CD14-positive monocyte (primary cell): ENCODE measurements around the gene SHB. TPM values are rescaled to one million over a fixed set of nuclear protein-coding genes. Genes with fewer than 3 reads are reported as not detected.

ENCODE experiments used
- DNase-seq, 3 donors: peaks; one replicate each; pipeline ENCODE4 v3.0.0-alpha.2; 2011 to 2022
- H2AFZ ChIP-seq: 2 replicates; pipeline ENCODE4 v1.6.0; 2012; ENCODE audit warnings: mild to moderate bottlenecking, low read depth, low read length, inconsistent platforms; ENCODE audit not compliant: insufficient read depth, poor library complexity, severe bottlenecking
- H3K27ac ChIP-seq, 2 donors: 1 replicate in 1 of 2; 2 replicates in 1 of 2; pipeline ENCODE4 v1.5.1; 2012 to 2013; ENCODE audit warnings: low read length in 2 of 2, control low read depth in 1 of 2, inconsistent platforms in 1 of 2, low read depth in 1 of 2, mild to moderate bottlenecking in 1 of 2
- H3K27me3 ChIP-seq, 2 donors: one replicate each; pipeline versions ENCODE4 v1.6.0 to v1.6.1; 2011 to 2013; ENCODE audit warnings: low read length in 2 of 2; ENCODE audit not compliant: control insufficient read depth in 2 of 2, insufficient read depth in 2 of 2
- H3K36me3 ChIP-seq, 2 donors: replicated peaks in 1 of 2; 1 replicate in 1 of 2; 2 replicates in 1 of 2; pipeline versions ENCODE4 v1.5.1 to v1.6.1; 2012 to 2013; ENCODE audit warnings: low read length in 2 of 2, control low read depth in 1 of 2, inconsistent platforms in 1 of 2, mild to moderate bottlenecking in 1 of 2; ENCODE audit not compliant: insufficient read depth in 2 of 2, control insufficient read depth in 1 of 2
- H3K4me1 ChIP-seq, 2 donors: 1 replicate in 1 of 2; 2 replicates in 1 of 2; pipeline versions ENCODE4 v1.5.1 to v1.6.1; 2012 to 2013; ENCODE audit warnings: low read length in 2 of 2, control low read depth in 1 of 2, inconsistent platforms in 1 of 2, mild to moderate bottlenecking in 1 of 2, moderate library complexity in 1 of 2; ENCODE audit not compliant: insufficient read depth in 2 of 2, control insufficient read depth in 1 of 2
- H3K4me2 ChIP-seq: replicated peaks from 2 replicates; pipeline ENCODE3; 2012; ENCODE audit warnings: low read length, moderate library complexity, mild to moderate bottlenecking; ENCODE audit not compliant: poor library complexity, severe bottlenecking; ENCODE audit errors: extremely low read depth
- H3K4me3 ChIP-seq, 3 experiments: fragments of 200-600 bp in 1 of 3; sonication (generic) in 1 of 3; replicated peaks in 1 of 3; 1 replicate in 2 of 3; 2 replicates in 1 of 3; pipeline ENCODE4 v1.5.1; 2011 to 2013; ENCODE audit warnings: low read length in 3 of 3, mild to moderate bottlenecking in 3 of 3, control low read depth in 2 of 3, low read depth in 2 of 3, inconsistent platforms in 1 of 3, moderate library complexity in 1 of 3
- H3K79me2 ChIP-seq: 2 replicates; pipeline ENCODE4 v1.6.0; 2012; ENCODE audit warnings: mild to moderate bottlenecking, control low read depth, inconsistent platforms, low read length, moderate library complexity; ENCODE audit not compliant: insufficient read depth
- H3K9ac ChIP-seq: 2 replicates; pipeline ENCODE4 v1.6.0; 2017; ENCODE audit warnings: low read length, mild to moderate bottlenecking; ENCODE audit not compliant: insufficient read depth, poor library complexity, severe bottlenecking
- H3K9me3 ChIP-seq, 2 donors: replicated peaks in 1 of 2; 1 replicate in 1 of 2; 2 replicates in 1 of 2; pipeline versions ENCODE4 v1.5.1 to v1.6.1; 2012 to 2013; ENCODE audit warnings: low read length in 2 of 2, control low read depth in 1 of 2; ENCODE audit not compliant: control insufficient read depth in 1 of 2, insufficient read depth in 1 of 2
- H4K20me1 ChIP-seq: 2 replicates; pipeline ENCODE4 v1.6.0; 2012; ENCODE audit warnings: mild to moderate bottlenecking, low read length, control low read depth, moderate library complexity; ENCODE audit not compliant: insufficient read depth
- H3K27ac Mint-ChIP-seq, 7 donors: one replicate each; pipeline ENCODE4 v1.8.0; 2020; ENCODE audit warnings: mild to moderate bottlenecking in 7 of 7, mixed read lengths in 7 of 7, moderate library complexity in 6 of 7, inconsistent platforms in 2 of 7
- H3K27me3 Mint-ChIP-seq, 3 donors: one replicate each; pipeline ENCODE4 v1.8.0; 2021 to 2022; ENCODE audit warnings: low read depth in 3 of 3, mild to moderate bottlenecking in 3 of 3, mixed read lengths in 3 of 3, moderate library complexity in 3 of 3, inconsistent platforms in 1 of 3
- H3K36me3 Mint-ChIP-seq, 2 donors: one replicate each; pipeline ENCODE4 v1.8.0; 2020; ENCODE audit warnings: mixed read lengths in 2 of 2, inconsistent platforms in 1 of 2, mild to moderate bottlenecking in 1 of 2
- H3K4me1 Mint-ChIP-seq: one replicate; pipeline ENCODE4 v1.8.0; 2020; ENCODE audit warnings: mild to moderate bottlenecking, mixed read lengths
- H3K4me3 Mint-ChIP-seq, 2 donors: one replicate each; pipeline ENCODE4 v1.8.0; 2020; ENCODE audit warnings: mild to moderate bottlenecking in 2 of 2, mixed read lengths in 2 of 2, moderate library complexity in 1 of 2
- H3K9me3 Mint-ChIP-seq, 7 donors: one replicate each; pipeline ENCODE4 v1.8.0; 2020 to 2022; ENCODE audit warnings: mixed read lengths in 7 of 7, mild to moderate bottlenecking in 6 of 7, moderate library complexity in 6 of 7, inconsistent platforms in 2 of 7
- WGBS: methylation state at CpG from one replicate; pipeline ENCODE4 v1.1.5; 2013; ENCODE audit warnings: missing lambda C conversion rate; ENCODE audit not compliant: insufficient coverage; 5-methylcytosine and 5-hydroxymethylcytosine counted together
- intact Hi-C, 2 donors: fragments of 100-400 bp; cut with micrococcal nuclease; formaldehyde crosslinking; loops; one replicate each; pipeline versions ENCODE4 v1.15.0 to v1.15.1; 2023
- polyA plus RNA-seq, 3 donors: library from polyadenylated mRNA; depleted of rRNA in 1 of 3; unstranded in 2 of 3; stranded (reverse) in 1 of 3; fragments of 300-500 nt in 2 of 3; fragments of >200 nt in 1 of 3; fragmentation: Illumina TruSeq in 2 of 3; gene quantifications; 1 replicate in 2 of 3; 2 replicates in 1 of 3; pipeline ENCODE4 v1.2.3, GENCODE V29; 2012 to 2021
- TF ChIP-seq, protein P1 (sequence below): fragments of 200-600 bp; IDR thresholded peaks from one replicate; pipeline ENCODE4 v1.8.0; 2022; ENCODE audit warnings: antibody characterized with exemption, mild to moderate bottlenecking

Gene SHB
- polyA plus RNA-seq, 3 donors = 0.27 to 1.3 (median 0.31) TPM

DNA sequence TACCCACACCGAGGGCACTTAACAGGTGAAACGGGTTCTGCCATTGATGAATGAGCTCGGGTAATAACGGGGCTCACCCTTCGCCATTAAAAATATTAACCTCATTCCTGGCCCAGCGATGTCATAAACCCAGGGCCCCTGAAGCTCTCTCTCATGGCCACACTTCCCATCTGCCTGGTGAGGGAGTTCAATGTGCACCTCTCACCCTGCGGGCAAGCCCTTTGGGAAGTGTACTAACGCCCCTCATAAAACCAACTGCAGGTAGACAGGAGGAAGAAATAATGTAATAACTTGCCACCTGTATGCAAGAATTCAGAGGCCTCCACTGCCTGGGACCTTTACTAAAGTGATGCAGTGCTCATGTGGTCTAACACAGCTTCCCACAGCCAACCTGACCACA lies 35.1 kb downstream of the SHB start:
- no peak overlapping the region for H3K4me3 Mint-ChIP-seq
- H3K27me3 Mint-ChIP-seq = peaks cover 0 to 12% (median 1%) of the 10 kb centered on the region in 3 donors
- Histone ChIP-seq H3K27me3 (no peaks in the 10 kb centered on the region), H3K36me3 (no peaks in the 10 kb centered on the region), H3K9me3 (no peaks in the 10 kb centered on the region), H3K4me2 (no peak overlapping the region), H2AFZ (no peak overlapping the region), H3K27ac (no peak overlapping the region), H3K4me3 (no peak overlapping the region), H3K4me1 (peaks cover 19 to 29% of the 10 kb centered on the region in 2 donors), H3K9ac (no peak overlapping the region), H3K79me2 (no peaks in the 10 kb centered on the region), H4K20me1 (no peaks in the 10 kb centered on the region)
- TF ChIP-seq, protein P1, sequence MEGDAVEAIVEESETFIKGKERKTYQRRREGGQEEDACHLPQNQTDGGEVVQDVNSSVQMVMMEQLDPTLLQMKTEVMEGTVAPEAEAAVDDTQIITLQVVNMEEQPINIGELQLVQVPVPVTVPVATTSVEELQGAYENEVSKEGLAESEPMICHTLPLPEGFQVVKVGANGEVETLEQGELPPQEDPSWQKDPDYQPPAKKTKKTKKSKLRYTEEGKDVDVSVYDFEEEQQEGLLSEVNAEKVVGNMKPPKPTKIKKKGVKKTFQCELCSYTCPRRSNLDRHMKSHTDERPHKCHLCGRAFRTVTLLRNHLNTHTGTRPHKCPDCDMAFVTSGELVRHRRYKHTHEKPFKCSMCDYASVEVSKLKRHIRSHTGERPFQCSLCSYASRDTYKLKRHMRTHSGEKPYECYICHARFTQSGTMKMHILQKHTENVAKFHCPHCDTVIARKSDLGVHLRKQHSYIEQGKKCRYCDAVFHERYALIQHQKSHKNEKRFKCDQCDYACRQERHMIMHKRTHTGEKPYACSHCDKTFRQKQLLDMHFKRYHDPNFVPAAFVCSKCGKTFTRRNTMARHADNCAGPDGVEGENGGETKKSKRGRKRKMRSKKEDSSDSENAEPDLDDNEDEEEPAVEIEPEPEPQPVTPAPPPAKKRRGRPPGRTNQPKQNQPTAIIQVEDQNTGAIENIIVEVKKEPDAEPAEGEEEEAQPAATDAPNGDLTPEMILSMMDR = no peak
- WGBS = 100% methylated on average over 2 of the region's 8 CpGs
- peaks cover 0 to 3% (median 0%) of the 10 kb centered on the region in 7 donors for H3K9me3 Mint-ChIP-seq
- peaks cover 33% of the 10 kb centered on the region for H3K4me1 Mint-ChIP-seq
- no peak for DNase-seq
- no peak overlapping the region for H3K27ac Mint-ChIP-seq
- H3K36me3 Mint-ChIP-seq = no peaks in the 10 kb centered on the region
- intact Hi-C loops = loop anchor here in 1 of 2 donors (5.0 kb wide), 1 partner anchor 48 kb away; no protein-coding TSS in a partner anchor

DNA sequence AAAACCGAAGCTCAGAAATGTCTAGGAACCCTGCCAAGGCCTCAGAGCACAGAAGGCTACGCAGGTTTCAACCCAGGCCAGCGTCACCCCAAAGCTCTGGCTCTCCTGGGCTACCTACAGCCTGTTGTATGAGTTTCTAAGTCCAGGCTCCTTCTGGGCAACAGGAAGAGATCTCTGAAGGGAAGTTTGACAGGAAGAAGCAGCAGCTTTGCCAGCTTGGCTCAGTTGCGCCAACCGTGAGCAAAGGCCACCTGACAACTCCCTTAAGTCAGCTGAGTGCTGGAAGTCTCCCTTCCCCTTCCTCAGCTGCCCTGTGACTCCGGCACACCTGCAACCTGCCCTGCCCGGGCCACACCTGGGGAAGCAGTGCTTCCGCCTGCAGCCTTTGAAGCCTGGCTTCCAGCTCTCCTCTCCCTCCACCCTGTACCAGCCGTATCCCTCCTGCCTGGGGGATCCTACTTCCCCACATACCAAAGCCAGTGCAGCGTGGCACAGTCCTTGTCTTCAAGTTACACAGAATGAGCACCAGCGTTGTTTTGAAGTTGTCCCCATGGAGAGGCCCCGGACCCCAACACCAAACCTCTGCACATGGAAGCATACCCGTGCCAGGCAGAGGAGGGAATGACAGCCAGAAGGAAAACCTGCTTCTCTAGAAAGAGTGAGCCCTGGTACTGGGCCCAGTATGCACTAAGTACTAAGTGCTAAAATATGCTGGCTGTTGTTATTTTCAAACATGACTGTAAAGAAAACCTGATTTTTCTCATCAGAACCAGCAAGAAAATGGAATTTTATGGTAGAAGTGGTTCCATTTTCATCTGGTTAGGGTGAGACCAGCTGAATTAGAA lies 36.5 kb downstream of the SHB start:
- intact Hi-C loops = loop anchor here in 1 of 2 donors (5.0 kb wide), 1 partner anchor 50 kb away; no protein-coding TSS in a partner anchor
- Histone ChIP-seq H4K20me1 (no peaks in the 10 kb centered on the region), H3K4me2 (no peak overlapping the region), H3K36me3 (no peaks in the 10 kb centered on the region), H3K27ac (no peak overlapping the region), H3K9me3 (no peaks in the 10 kb centered on the region), H3K4me3 (no peak overlapping the region), H3K9ac (no peak overlapping the region), H3K27me3 (no peaks in the 10 kb centered on the region), H3K79me2 (no peaks in the 10 kb centered on the region), H3K4me1 (peaks cover 10 to 17% of the 10 kb centered on the region in 2 donors), H2AFZ (no peak overlapping the region)
- Mint-ChIP-seq H3K9me3 (peaks cover 0 to 3% (median 0%) of the 10 kb centered on the region in 7 donors), H3K27ac (peak overlapping the region in 2 of 7 donors; percentile 69 to 79), H3K4me3 (no peak overlapping the region), H3K4me1 (peaks cover 21% of the 10 kb centered on the region), H3K27me3 (peaks cover 0 to 10% (median 0%) of the 10 kb centered on the region in 3 donors), H3K36me3 (no peaks in the 10 kb centered on the region)
- 66% methylated on average over 10 of the region's 13 CpGs for WGBS
- TF ChIP-seq, protein P1 = no peak
- peak in 2 of 3 donors; percentile 6 to 25 for DNase-seq
